ENCODE measurements around the gene ST6GALNAC4. TPM values are rescaled to one million over a fixed set of nuclear protein-coding genes. Genes with fewer than 3 reads are reported as not detected.
A peak's percentile ranks its signal among the peaks of the same experiment; 100 is the strongest.

The ST6GALNAC4 gene
- total and polyA plus RNA-seq, 9 of the 15 experiments (the other 6 are each of a cell fraction or from before 2014, with no cell fraction given): 2.6 to 43.1 (median 15.4) TPM

GRCh38 chr9:127930231-127931091, 13.6 kb upstream of the ST6GALNAC4 start, which contains the start of gene PIP5KL1 (continued):
- TF ChIP-seq SMARCC2 (IDR thresholded peaks at IDR 0.05; ENCODE audit: low read depth): no peak
- no peak for TF ChIP-seq POLR3A (IDR thresholded peaks at IDR 0.05; ENCODE audit: borderline replicate concordance, extremely low read depth, insufficient read depth, insufficient read length)
- TF ChIP-seq ZNF740 (CRISPR knock-in tag; IDR thresholded peaks at IDR 0.05): 0 out of 2 replicates have a peak, but pooled peaks have one; percentile 34
- TF ChIP-seq ZNF740 (tag; IDR thresholded peaks at IDR 0.05): no peak
- TF ChIP-seq CBFB (CRISPR knock-in tag; IDR thresholded peaks at IDR 0.05): no peak
- TF ChIP-seq XRCC5 (IDR thresholded peaks at IDR 0.05; ENCODE audit: low read depth, low read length): no peak
- no peak for TF ChIP-seq PTBP1 (IDR thresholded peaks at IDR 0.05; ENCODE audit: low read depth, low read length)
- TF ChIP-seq SP2 (IDR thresholded peaks at IDR 0.05; ENCODE audit: extremely low read depth, low read depth, low read length, poor library complexity, severe bottlenecking): peak; percentile 48
- peak; percentile 68 for TF ChIP-seq NEUROD1 (IDR thresholded peaks at IDR 0.05; ENCODE audit: borderline replicate concordance, low read depth, low read length, partially characterized antibody)
- no peak for TF ChIP-seq GATAD2B (IDR thresholded peaks at IDR 0.05; ENCODE audit: borderline replicate concordance)
- no peak for TF ChIP-seq DACH1 (IDR thresholded peaks at IDR 0.05; ENCODE audit: partially characterized antibody)
- TF ChIP-seq SMARCA5 (IDR thresholded peaks at IDR 0.05): no peak
- TF ChIP-seq CLOCK (CRISPR knock-in tag; IDR thresholded peaks at IDR 0.05; ENCODE audit: borderline replicate concordance): no peak
- no peak for TF ChIP-seq FOXJ3 (CRISPR knock-in tag; IDR thresholded peaks at IDR 0.05)
- no peak for TF ChIP-seq RUNX1 (IDR thresholded peaks at IDR 0.05; ENCODE audit: low read depth)
- no peak for TF ChIP-seq LCOR (CRISPR knock-in tag; IDR thresholded peaks at IDR 0.05)
- no peak for TF ChIP-seq NCOA4 (IDR thresholded peaks at IDR 0.05; ENCODE audit: partially characterized antibody)
- no peak for TF ChIP-seq ZBTB12 (CRISPR knock-in tag; IDR thresholded peaks at IDR 0.05)
- TF ChIP-seq ERF (CRISPR knock-in tag; IDR thresholded peaks at IDR 0.05): 0 out of 2 replicates have a peak, but pooled peaks have one; percentile 17
- TF ChIP-seq HLTF (IDR thresholded peaks at IDR 0.05): no peak
- peak; percentile 76 for TF ChIP-seq PCBP1 (IDR thresholded peaks at IDR 0.05; ENCODE audit: low read depth, low read length, poor library complexity, severe bottlenecking)
